Uterus (tissue), 4 donors: Measurements from ENCODE around the gene AIF1L. TPM values are rescaled to one million over a fixed set of nuclear protein-coding genes. Genes with fewer than 3 reads are reported as not detected.

Experiments used
- DNase-seq, 2 donors: peaks; one replicate each; pipeline ENCODE4 v3.0.0-alpha.2; 2019 to 2020
- H3K27ac ChIP-seq, 2 donors: fragments of 200-600 bp; sonication (generic); 1 replicate in 1 of 2; 2 replicates in 1 of 2; pipeline ENCODE4 v1.5.1; 2016 to 2018
- H3K27me3 ChIP-seq, 2 donors: fragments of 200-600 bp; sonication (generic); one replicate each; pipeline ENCODE4 v1.5.1; 2018 to 2019; ENCODE audit warnings: control low read depth in 1 of 2
- H3K36me3 ChIP-seq, 2 donors: fragments of 200-600 bp; sonication (generic); one replicate each; pipeline ENCODE4 v1.5.1; 2019; ENCODE audit warnings: control low read depth in 1 of 2
- H3K4me1 ChIP-seq, 2 donors: fragments of 200-600 bp; sonication (generic); one replicate each; pipeline ENCODE4 v1.5.1; 2018 to 2019; ENCODE audit warnings: control low read depth in 1 of 2
- H3K4me3 ChIP-seq, 2 donors: fragments of 200-600 bp; sonication (generic); 1 replicate in 1 of 2; 2 replicates in 1 of 2; pipeline ENCODE4 v1.5.1; 2018 to 2019; ENCODE audit warnings: mild to moderate bottlenecking in 1 of 2
- H3K9me3 ChIP-seq, 2 donors: fragments of 200-600 bp; sonication (generic); one replicate each; pipeline ENCODE4 v1.5.1; 2019; ENCODE audit warnings: control low read depth in 1 of 2
- CTCF ChIP-seq, 4 experiments: fragments of 200-600 bp in 2 of 4; fragments of 450-650 bp in 2 of 4; sonication (generic) in 2 of 4; IDR thresholded peaks; one replicate each; pipeline ENCODE4 v1.5.1; 2016 to 2019; ENCODE audit warnings: antibody characterized with exemption in 4 of 4, mild to moderate bottlenecking in 2 of 4, moderate library complexity in 1 of 4
- POLR2A ChIP-seq, 2 donors: fragments of 450-650 bp; IDR thresholded peaks; one replicate each; pipeline ENCODE4 v1.6.1; 2016; ENCODE audit warnings: antibody characterized with exemption in 2 of 2, mild to moderate bottlenecking in 1 of 2, moderate library complexity in 1 of 2
- intact Hi-C: fragments of 100-400 bp; cut with DNase I; formaldehyde crosslinking; loops from one replicate; pipeline ENCODE4 v1.15.1; 2023; ENCODE audit warnings: low total_unique reads
- total RNA-seq, 4 donors: library from RNA; depleted of rRNA in 3 of 4; stranded (reverse); fragments of >200 nt in 3 of 4; gene quantifications; one replicate each; pipeline versions ENCODE4 v1.1.0 to v1.2.4, GENCODE V29; 2014 to 2023
- donor health status: DM: yes; HTN: yes; CAD: no.

Gene AIF1L
- total RNA-seq, 4 donors from 2014 or later = 4.9 to 27.3 (median 16.8) TPM

GRCh38 chr9:131129183-131129582, 32.9 kb downstream of the AIF1L start:
- Histone ChIP-seq H3K36me3 (no peaks in the 10 kb centered on the region), H3K4me3 (no peak overlapping the region)
- intact Hi-C loops = no loop called here

GRCh38 chr9:131138676-131139075, 42.3 kb downstream of the AIF1L start:
- no peaks in the 10 kb centered on the region for H3K36me3 ChIP-seq
- intact Hi-C loops = no loop called here

More at GRCh38 chr9:131129183-131129582, 32.9 kb downstream of the AIF1L start:
- H3K4me1 ChIP-seq = no peaks in the 10 kb centered on the region
- no peak for DNase-seq
- H3K27ac ChIP-seq = no peak overlapping the region
- TF ChIP-seq POLR2A (IDR thresholded peaks at IDR 0.05) (no peak), CTCF (IDR thresholded peaks at IDR 0.05) (no peak)
- H3K27me3 ChIP-seq = no peaks in the 10 kb centered on the region
- H3K9me3 ChIP-seq = no peaks in the 10 kb centered on the region

GRCh38 chr9:131140112-131140511, 43.8 kb downstream of the AIF1L start:
- Histone ChIP-seq H3K27ac (no peak overlapping the region), H3K9me3 (no peaks in the 10 kb centered on the region), H3K4me3 (no peak overlapping the region), H3K36me3 (no peaks in the 10 kb centered on the region), H3K4me1 (no peaks in the 10 kb centered on the region), H3K27me3 (no peaks in the 10 kb centered on the region)
- TF ChIP-seq POLR2A (IDR thresholded peaks at IDR 0.05) (no peak), CTCF (IDR thresholded peaks at IDR 0.05) (no peak)
- no peak for DNase-seq
- intact Hi-C loops = no loop called here

More at GRCh38 chr9:131138676-131139075, 42.3 kb downstream of the AIF1L start:
- H3K4me1 ChIP-seq = no peaks in the 10 kb centered on the region
- H3K27ac ChIP-seq = no peak overlapping the region
- H3K4me3 ChIP-seq = no peak overlapping the region
- TF ChIP-seq POLR2A (IDR thresholded peaks at IDR 0.05) = no peak
- no peak for TF ChIP-seq CTCF (IDR thresholded peaks at IDR 0.05)
- no peaks in the 10 kb centered on the region for H3K9me3 ChIP-seq
- no peak for DNase-seq
- H3K27me3 ChIP-seq = no peaks in the 10 kb centered on the region

- no peak for TF ChIP-seq CTCF (IDR thresholded peaks at IDR 0.05)
- Histone ChIP-seq H3K4me1 (no peaks in the 10 kb centered on the region), H3K9me3 (no peaks in the 10 kb centered on the region), H3K36me3 (no peaks in the 10 kb centered on the region), H3K27ac (no peak overlapping the region), H3K27me3 (no peaks in the 10 kb centered on the region), H3K4me3 (no peak overlapping the region)
- intact Hi-C loops = no loop called here
- DNase-seq = no peak
Observed at GRCh38 chr9:131140550-131140949, 44.2 kb downstream of the AIF1L start.

- no peaks in the 10 kb centered on the region for H3K4me1 ChIP-seq
- intact Hi-C loops = no loop called here
- no peak overlapping the region for H3K4me3 ChIP-seq
- no peak for DNase-seq
- H3K27me3 ChIP-seq = no peaks in the 10 kb centered on the region
- no peak for TF ChIP-seq CTCF (IDR thresholded peaks at IDR 0.05)
- TF ChIP-seq POLR2A (IDR thresholded peaks at IDR 0.05) = no peak
- H3K27ac ChIP-seq = no peak overlapping the region
- no peaks in the 10 kb centered on the region for H3K9me3 ChIP-seq
- H3K36me3 ChIP-seq = no peaks in the 10 kb centered on the region
Observed at GRCh38 chr9:131142160-131142559, 45.8 kb downstream of the AIF1L start.
